IMR-90 (cell line): Measurements from ENCODE around the gene RNASE12.

Source experiments
- BHLHE40 ChIP-seq: fragments of 150-350 bp; IDR thresholded peaks from 2 replicates; pipeline ENCODE4 v1.6.1; 2016; ENCODE audit warnings: mild to moderate bottlenecking, low read depth, low read length
- MAZ ChIP-seq: IDR thresholded peaks from 2 replicates; pipeline ENCODE4 v1.6.1; 2012; ENCODE audit warnings: low read depth, mild to moderate bottlenecking, low read length, improper control_type of control experiment, moderate library complexity, borderline replicate concordance
- POLR2A ChIP-seq: IDR thresholded peaks from 2 replicates; pipeline ENCODE4 v1.6.1; 2012; ENCODE audit warnings: mild to moderate bottlenecking, low read depth, low read length
- TF ChIP-seq, protein P1 (sequence below): conservative IDR thresholded peaks from 2 replicates; pipeline ENCODE4 v1.5.1; 2012; ENCODE audit warnings: mild to moderate bottlenecking, low read depth, low read length, improper control_type of control experiment

DNA sequence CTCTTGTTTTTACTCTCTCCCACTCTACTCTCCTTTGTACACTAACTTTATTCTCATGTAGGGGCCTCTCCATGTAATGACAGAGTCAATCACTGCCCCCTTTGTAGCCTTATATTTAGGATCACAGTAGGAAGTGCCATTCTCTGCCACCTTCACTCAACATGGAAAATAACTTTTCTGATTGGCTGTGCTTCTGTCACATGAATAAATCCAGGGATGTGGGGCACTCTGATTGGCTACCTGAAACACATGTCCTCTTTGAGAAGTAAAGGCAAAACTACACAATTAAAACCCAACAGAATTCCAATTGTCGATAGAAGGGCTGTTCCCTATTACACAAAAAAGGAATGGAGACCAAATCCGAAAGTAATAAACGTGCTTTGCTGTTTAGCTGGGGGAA lies 30.2 kb downstream of the RNASE12 start, which contains the start of gene RNASE9:
- TF ChIP-seq BHLHE40 (no peak), MAZ (no peak), POLR2A (no peak)
- TF ChIP-seq, protein P1, sequence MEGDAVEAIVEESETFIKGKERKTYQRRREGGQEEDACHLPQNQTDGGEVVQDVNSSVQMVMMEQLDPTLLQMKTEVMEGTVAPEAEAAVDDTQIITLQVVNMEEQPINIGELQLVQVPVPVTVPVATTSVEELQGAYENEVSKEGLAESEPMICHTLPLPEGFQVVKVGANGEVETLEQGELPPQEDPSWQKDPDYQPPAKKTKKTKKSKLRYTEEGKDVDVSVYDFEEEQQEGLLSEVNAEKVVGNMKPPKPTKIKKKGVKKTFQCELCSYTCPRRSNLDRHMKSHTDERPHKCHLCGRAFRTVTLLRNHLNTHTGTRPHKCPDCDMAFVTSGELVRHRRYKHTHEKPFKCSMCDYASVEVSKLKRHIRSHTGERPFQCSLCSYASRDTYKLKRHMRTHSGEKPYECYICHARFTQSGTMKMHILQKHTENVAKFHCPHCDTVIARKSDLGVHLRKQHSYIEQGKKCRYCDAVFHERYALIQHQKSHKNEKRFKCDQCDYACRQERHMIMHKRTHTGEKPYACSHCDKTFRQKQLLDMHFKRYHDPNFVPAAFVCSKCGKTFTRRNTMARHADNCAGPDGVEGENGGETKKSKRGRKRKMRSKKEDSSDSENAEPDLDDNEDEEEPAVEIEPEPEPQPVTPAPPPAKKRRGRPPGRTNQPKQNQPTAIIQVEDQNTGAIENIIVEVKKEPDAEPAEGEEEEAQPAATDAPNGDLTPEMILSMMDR: no peak
